GM12872 (cell line): ENCODE data around the gene ZNF248.

ENCODE experiments used
- TF ChIP-seq, protein P1 (sequence below): IDR thresholded peaks from 3 replicates; pipeline ENCODE4 v1.5.1; 2011; ENCODE audit warnings: low read depth, mild to moderate bottlenecking, low read length, moderate library complexity; ENCODE audit not compliant: insufficient read depth

Gene ZNF248

DNA sequence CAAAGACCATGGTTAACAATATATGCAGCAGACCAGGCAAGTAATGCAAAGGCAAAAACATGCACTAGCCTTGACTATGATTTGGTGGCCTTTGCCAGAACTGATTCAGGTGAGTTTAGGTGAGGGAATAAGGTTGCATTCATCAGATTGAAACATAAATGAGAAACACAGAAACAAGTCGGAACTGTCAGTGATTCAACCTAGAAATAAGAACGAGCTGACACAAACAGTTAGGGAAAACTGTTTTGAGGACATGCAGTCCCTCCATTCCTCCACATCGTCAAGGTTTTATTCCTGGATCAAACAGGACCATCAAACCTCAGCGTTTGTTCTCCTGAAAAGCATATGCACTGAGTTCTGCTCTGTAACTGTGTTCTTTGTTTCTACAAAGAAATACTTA is 1.8 kb downstream of the ZNF248 start:
- TF ChIP-seq, protein P1, sequence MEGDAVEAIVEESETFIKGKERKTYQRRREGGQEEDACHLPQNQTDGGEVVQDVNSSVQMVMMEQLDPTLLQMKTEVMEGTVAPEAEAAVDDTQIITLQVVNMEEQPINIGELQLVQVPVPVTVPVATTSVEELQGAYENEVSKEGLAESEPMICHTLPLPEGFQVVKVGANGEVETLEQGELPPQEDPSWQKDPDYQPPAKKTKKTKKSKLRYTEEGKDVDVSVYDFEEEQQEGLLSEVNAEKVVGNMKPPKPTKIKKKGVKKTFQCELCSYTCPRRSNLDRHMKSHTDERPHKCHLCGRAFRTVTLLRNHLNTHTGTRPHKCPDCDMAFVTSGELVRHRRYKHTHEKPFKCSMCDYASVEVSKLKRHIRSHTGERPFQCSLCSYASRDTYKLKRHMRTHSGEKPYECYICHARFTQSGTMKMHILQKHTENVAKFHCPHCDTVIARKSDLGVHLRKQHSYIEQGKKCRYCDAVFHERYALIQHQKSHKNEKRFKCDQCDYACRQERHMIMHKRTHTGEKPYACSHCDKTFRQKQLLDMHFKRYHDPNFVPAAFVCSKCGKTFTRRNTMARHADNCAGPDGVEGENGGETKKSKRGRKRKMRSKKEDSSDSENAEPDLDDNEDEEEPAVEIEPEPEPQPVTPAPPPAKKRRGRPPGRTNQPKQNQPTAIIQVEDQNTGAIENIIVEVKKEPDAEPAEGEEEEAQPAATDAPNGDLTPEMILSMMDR: no peak

DNA sequence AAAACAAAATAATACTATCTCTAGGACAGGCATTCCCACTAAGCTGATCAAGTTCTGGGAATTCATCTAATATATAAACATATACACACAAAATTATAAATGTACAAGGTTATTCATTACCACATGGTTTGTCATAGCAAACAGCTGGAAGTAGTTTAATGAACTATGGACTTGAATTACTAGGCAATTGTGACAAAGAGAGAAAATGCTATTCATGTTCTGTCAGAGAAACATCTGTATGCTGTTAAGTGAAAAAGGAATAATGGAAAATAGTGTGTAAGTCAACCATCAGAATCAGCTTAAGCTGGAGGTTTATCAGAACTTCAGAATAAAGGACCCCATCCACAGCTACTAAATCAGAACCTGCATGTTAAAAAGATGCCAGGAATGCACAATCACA is 2.8 kb downstream of the ZNF248 start:
- TF ChIP-seq, protein P1: no peak

DNA sequence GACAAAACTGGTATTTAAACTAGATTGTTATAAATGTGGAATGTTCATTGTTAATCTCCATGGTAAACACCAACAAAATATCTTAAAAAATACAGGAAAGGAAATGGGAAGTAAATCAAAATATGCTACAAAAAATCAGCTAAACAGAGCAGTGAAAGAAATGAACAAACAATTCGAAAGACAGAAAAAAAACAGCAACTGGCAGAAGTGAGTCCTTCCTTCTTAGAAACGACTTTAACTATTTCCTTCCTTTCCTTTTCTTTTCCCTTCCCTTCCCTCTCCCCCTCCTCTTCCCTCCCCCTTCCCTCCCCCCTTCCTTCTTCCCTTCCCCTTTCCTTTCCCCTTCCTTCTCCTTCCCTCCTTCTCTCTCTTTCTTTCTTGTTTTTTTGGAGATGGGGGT is 12.8 kb downstream of the ZNF248 start:
- TF ChIP-seq, protein P1: no peak

DNA sequence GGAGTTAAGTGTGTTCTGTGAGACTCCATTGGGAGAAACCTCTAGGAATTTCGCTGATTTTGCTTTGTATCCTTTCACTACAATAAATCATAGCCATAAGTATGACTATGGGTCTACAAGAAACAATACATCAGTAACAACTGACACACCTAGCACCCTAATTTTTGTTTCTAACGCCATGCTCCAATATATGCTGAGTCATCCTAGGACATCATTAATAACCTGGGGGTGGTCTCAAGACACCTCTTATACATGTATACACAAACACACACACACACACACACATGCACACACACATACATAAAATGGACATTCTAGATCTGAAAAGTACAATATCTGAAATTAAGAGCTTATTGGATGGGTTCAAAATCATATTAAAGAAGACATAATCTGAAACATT is 18.2 kb downstream of the ZNF248 start:
- TF ChIP-seq, protein P1: no peak

DNA sequence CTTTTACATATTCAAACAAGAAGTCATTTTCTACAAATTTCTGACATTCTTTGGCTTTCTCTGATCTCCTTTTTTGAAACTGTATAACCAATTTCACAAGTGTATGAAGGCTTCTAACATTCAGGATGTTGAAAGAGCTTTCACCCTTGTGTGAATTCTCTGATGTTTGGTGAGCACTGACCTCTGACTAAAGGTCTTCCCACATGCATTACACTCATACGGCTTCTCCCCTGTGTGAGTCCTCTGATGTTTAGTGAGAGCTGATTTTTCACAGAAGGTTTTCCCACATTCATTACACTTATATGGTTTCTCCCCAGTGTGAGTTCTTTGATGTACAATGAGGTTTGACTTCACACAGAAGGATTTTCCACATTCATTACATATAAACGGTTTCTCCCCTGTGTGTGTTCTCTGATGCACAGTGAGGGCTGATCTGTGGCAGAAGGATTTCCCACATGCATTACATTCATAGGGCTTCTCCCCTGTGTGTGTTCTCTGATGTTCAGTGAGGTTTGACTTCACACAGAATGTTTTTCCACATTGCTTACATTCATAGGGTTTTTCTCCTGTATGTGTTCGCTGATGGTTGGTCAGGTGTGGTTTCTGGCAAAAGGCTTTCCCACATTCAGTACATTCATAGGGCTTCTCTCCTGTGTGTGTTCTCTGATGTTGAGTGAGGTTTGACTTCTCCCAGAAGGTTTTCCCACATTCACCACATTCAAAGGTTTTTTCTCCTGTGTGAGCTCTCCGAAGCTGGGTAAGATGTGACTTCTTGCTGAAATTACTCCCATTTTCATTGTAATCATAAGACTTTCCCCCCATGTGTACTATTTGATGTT is 25.7 kb downstream of the ZNF248 start:
- TF ChIP-seq, protein P1: no peak

DNA sequence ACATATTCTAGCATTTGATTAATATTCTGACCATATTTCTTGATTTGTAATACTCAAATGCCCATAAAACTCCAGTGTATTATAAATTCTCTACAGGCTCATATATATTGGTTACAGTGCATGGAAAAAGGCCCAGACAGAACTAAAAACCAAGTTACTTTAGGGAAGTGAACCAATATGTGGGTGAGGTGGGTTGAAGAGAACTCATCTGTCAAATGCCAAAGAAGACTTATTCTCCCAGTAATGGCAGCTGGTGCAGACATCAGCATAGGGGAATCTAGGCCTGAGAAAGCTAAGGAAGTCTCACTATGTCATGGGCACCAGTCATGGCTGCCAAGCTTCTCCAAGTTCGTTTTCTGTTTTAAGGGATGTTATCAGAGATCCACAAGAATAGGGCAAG is 30.6 kb downstream of the ZNF248 start:
- TF ChIP-seq, protein P1: no peak

DNA sequence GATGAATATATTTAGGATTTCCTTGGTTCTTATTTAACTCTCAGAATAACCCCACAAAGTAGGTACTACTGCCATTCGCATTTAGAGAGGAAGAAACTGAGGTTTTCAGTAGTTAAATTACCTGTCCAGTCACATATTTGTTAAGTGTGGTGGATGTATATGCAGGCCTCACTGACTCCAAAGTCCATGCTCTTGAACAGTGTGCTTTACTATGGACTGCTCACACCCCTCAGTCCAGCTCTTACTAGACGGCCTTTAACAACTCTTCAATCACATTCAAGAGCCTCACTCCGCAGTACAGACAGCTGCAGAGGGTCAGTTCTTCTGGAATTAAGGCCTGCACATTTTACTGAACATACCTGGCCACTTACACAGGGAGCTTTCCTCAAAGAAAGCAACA is 36.2 kb downstream of the ZNF248 start:
- TF ChIP-seq, protein P1: no peak
